H54 (cell line): ENCODE data around the gene TUBGCP5.

Source experiments
- DNase-seq: peaks from one replicate; pipeline ENCODE4 v3.0.0; 2011; ENCODE audit warnings: low spot score, mixed read lengths; ENCODE audit not compliant: insufficient read length
- FAIRE-seq: peaks from 3 replicates; lab custom pipeline; 2011; peaks lifted over from hg19 to GRCh38; lab: Jason Lieb, UNC
- POLR2A ChIP-seq: IDR thresholded peaks from 2 replicates; pipeline ENCODE4 v1.6.1; 2011; ENCODE audit warnings: low read depth, mild to moderate bottlenecking, low read length

The TUBGCP5 gene

GRCh38 chr15:22959321-22960101, 79.9 kb downstream of the TUBGCP5 start:
- no peak for TF ChIP-seq POLR2A
- FAIRE-seq: no peak
- no peak for DNase-seq

- TF ChIP-seq POLR2A: no peak
- no peak for DNase-seq
- no peak for FAIRE-seq
These were observed 80.7 kb downstream of the TUBGCP5 start for GRCh38 chr15:22958487-22959280.

GRCh38 chr15:22956978-22957260, 82.5 kb downstream of the TUBGCP5 start:
- DNase-seq (no peak), FAIRE-seq (no peak)
- no peak for TF ChIP-seq POLR2A

- FAIRE-seq (no peak), DNase-seq (no peak)
These were observed 83.0 kb downstream of the TUBGCP5 start for GRCh38 chr15:22956257-22956977.

GRCh38 chr15:22955544-22956119, 83.7 kb downstream of the TUBGCP5 start:
- no peak for FAIRE-seq

More at GRCh38 chr15:22956257-22956977, 83.0 kb downstream of the TUBGCP5 start:
- no peak for TF ChIP-seq POLR2A

GRCh38 chr15:22954798-22955543, 84.4 kb downstream of the TUBGCP5 start:
- no peak for TF ChIP-seq POLR2A
- DNase-seq (no peak), FAIRE-seq (no peak)

More at GRCh38 chr15:22955544-22956119, 83.7 kb downstream of the TUBGCP5 start:
- DNase-seq: no peak
- TF ChIP-seq POLR2A: no peak

- DNase-seq: no peak
- no peak for FAIRE-seq
- no peak for TF ChIP-seq POLR2A
These were observed 85.0 kb downstream of the TUBGCP5 start for GRCh38 chr15:22954326-22954725.

GRCh38 chr15:22952796-22953579, 86.4 kb downstream of the TUBGCP5 start:
- FAIRE-seq (no peak), DNase-seq (no peak)
- no peak for TF ChIP-seq POLR2A

GRCh38 chr15:22951381-22952280, 87.7 kb downstream of the TUBGCP5 start:
- no peak for TF ChIP-seq POLR2A
- DNase-seq (no peak), FAIRE-seq (no peak)

GRCh38 chr15:22951031-22951380, 88.4 kb downstream of the TUBGCP5 start:
- TF ChIP-seq POLR2A: no peak
- no peak for DNase-seq
- FAIRE-seq: no peak

- no peak for FAIRE-seq
- DNase-seq: no peak
- no peak for TF ChIP-seq POLR2A
These were observed 88.9 kb downstream of the TUBGCP5 start for GRCh38 chr15:22950256-22950990.
